Parathyroid adenoma (tissue), 2 donors: ENCODE results near the gene MEF2D.

Experiments
- H2AFZ ChIP-seq: fragments of 300-600 bp; sonication (generic); one replicate; pipeline ENCODE4 v1.7.0; 2017; ENCODE audit warnings: antibody characterized with exemption, mild to moderate bottlenecking
- H3K27ac ChIP-seq: fragments of 300-600 bp; sonication (generic); one replicate; pipeline ENCODE4 v1.7.0; 2017
- H3K27me3 ChIP-seq: fragments of 300-600 bp; sonication (generic); one replicate; pipeline ENCODE4 v1.7.0; 2017; ENCODE audit warnings: low read length; ENCODE audit not compliant: control insufficient read depth, insufficient read depth
- H3K36me3 ChIP-seq: fragments of 300-600 bp; sonication (generic); one replicate; pipeline ENCODE4 v1.7.0; 2017; ENCODE audit warnings: low read length; ENCODE audit not compliant: control insufficient read depth, insufficient read depth
- H3K4me1 ChIP-seq: fragments of 300-600 bp; sonication (generic); one replicate; pipeline ENCODE4 v1.7.0; 2017; ENCODE audit warnings: control low read depth
- H3K4me2 ChIP-seq: fragments of 300-600 bp; sonication (generic); one replicate; pipeline ENCODE4 v1.7.0; 2017; ENCODE audit warnings: low read length
- H3K4me3 ChIP-seq: fragments of 300-600 bp; sonication (generic); one replicate; pipeline ENCODE4 v1.7.0; 2017; ENCODE audit warnings: low read depth, low read length
- H3K79me2 ChIP-seq: fragments of 300-600 bp; sonication (generic); one replicate; pipeline ENCODE4 v1.7.0; 2017; ENCODE audit warnings: control low read depth
- H3K9ac ChIP-seq: fragments of 300-600 bp; sonication (generic); one replicate; pipeline ENCODE4 v1.7.0; 2017; ENCODE audit warnings: mild to moderate bottlenecking
- H3K9me3 ChIP-seq: fragments of 300-600 bp; sonication (generic); one replicate; pipeline ENCODE4 v1.7.0; 2017; ENCODE audit warnings: low read length; ENCODE audit not compliant: control insufficient read depth
- CTCF ChIP-seq: fragments of 300-600 bp; sonication (generic); IDR thresholded peaks from one replicate; pipeline ENCODE4 v1.7.0; 2017; ENCODE audit warnings: antibody characterized with exemption, mild to moderate bottlenecking
- donor health status: primary hyperparathyroidism.

MEF2D gene

GRCh38 chr1:156468693-156469345 lies 31.8 kb downstream of the MEF2D start:
- no peaks in the 10 kb centered on the region for H3K36me3 ChIP-seq
- H3K9me3 ChIP-seq = no peaks in the 10 kb centered on the region
- no peak overlapping the region for H3K9ac ChIP-seq
- H3K79me2 ChIP-seq = no peaks in the 10 kb centered on the region
- H3K27me3 ChIP-seq = no peaks in the 10 kb centered on the region
- no peak for TF ChIP-seq CTCF
- no peak overlapping the region for H3K4me2 ChIP-seq
- H3K27ac ChIP-seq = no peak overlapping the region
- no peaks in the 10 kb centered on the region for H3K4me1 ChIP-seq
- H3K4me3 ChIP-seq = no peak overlapping the region
- H2AFZ ChIP-seq = no peak overlapping the region

- Histone ChIP-seq H3K4me1 (no peaks in the 10 kb centered on the region), H3K79me2 (no peaks in the 10 kb centered on the region), H2AFZ (no peak overlapping the region), H3K9me3 (no peaks in the 10 kb centered on the region), H3K4me3 (no peak overlapping the region), H3K27ac (no peak overlapping the region), H3K27me3 (no peaks in the 10 kb centered on the region), H3K9ac (no peak overlapping the region), H3K4me2 (no peak overlapping the region), H3K36me3 (no peaks in the 10 kb centered on the region)
- TF ChIP-seq CTCF = no peak
Measured at GRCh38 chr1:156467906-156468305, 32.7 kb downstream of the MEF2D start.

GRCh38 chr1:156467385-156467784 lies 33.2 kb downstream of the MEF2D start:
- no peaks in the 10 kb centered on the region for H3K79me2 ChIP-seq
- H3K27me3 ChIP-seq = no peaks in the 10 kb centered on the region
- H3K4me2 ChIP-seq = no peak overlapping the region
- TF ChIP-seq CTCF = no peak
- H2AFZ ChIP-seq = no peak overlapping the region
- H3K4me3 ChIP-seq = no peak overlapping the region
- no peaks in the 10 kb centered on the region for H3K4me1 ChIP-seq
- no peak overlapping the region for H3K27ac ChIP-seq
- no peaks in the 10 kb centered on the region for H3K36me3 ChIP-seq
- H3K9ac ChIP-seq = no peak overlapping the region
- H3K9me3 ChIP-seq = no peaks in the 10 kb centered on the region

GRCh38 chr1:156465747-156466365 lies 34.7 kb downstream of the MEF2D start:
- Histone ChIP-seq H3K4me2 (no peak overlapping the region), H3K27me3 (no peaks in the 10 kb centered on the region), H3K27ac (no peak overlapping the region), H3K36me3 (no peaks in the 10 kb centered on the region), H3K4me1 (no peaks in the 10 kb centered on the region), H3K79me2 (no peaks in the 10 kb centered on the region), H3K9me3 (no peaks in the 10 kb centered on the region), H2AFZ (no peak overlapping the region), H3K9ac (no peak overlapping the region), H3K4me3 (no peak overlapping the region)
- no peak for TF ChIP-seq CTCF
